ENCODE results near the gene PTGDR2.

GRCh38 chr11:60840470-60841430, 15.0 kb downstream of the PTGDR2 start:
- TF ChIP-seq, protein P1, sequence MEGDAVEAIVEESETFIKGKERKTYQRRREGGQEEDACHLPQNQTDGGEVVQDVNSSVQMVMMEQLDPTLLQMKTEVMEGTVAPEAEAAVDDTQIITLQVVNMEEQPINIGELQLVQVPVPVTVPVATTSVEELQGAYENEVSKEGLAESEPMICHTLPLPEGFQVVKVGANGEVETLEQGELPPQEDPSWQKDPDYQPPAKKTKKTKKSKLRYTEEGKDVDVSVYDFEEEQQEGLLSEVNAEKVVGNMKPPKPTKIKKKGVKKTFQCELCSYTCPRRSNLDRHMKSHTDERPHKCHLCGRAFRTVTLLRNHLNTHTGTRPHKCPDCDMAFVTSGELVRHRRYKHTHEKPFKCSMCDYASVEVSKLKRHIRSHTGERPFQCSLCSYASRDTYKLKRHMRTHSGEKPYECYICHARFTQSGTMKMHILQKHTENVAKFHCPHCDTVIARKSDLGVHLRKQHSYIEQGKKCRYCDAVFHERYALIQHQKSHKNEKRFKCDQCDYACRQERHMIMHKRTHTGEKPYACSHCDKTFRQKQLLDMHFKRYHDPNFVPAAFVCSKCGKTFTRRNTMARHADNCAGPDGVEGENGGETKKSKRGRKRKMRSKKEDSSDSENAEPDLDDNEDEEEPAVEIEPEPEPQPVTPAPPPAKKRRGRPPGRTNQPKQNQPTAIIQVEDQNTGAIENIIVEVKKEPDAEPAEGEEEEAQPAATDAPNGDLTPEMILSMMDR (IDR thresholded peaks at IDR 0.05; ENCODE audit: insufficient read depth, low read length): no peak
- no peak for TF ChIP-seq REST (IDR thresholded peaks at IDR 0.05; ENCODE audit: insufficient replicate concordance, low read depth)

Data from HL-60 (cell line).